Liver (tissue), 9 donors: ENCODE measurements around the gene GLS. TPM values are rescaled to one million over a fixed set of nuclear protein-coding genes. Genes with fewer than 3 reads are reported as not detected.

Experiments
- DNase-seq: peaks from one replicate; pipeline ENCODE4 v3.0.0-alpha.2; 2017; ENCODE audit warnings: low spot score
- H3K27ac ChIP-seq, 2 donors: one replicate each; pipeline ENCODE4 v1.7.0; 2013; ENCODE audit warnings: inconsistent platforms in 2 of 2, low read length in 2 of 2, control low read depth in 1 of 2, low read depth in 1 of 2, mild to moderate bottlenecking in 1 of 2
- H3K27me3 ChIP-seq, 4 donors: one replicate each; pipeline versions ENCODE4 v1.6.1 to v1.7.0; 2013; ENCODE audit warnings: low read length in 3 of 4, inconsistent platforms in 1 of 4, mild to moderate bottlenecking in 1 of 4, moderate library complexity in 1 of 4; ENCODE audit not compliant: control insufficient read depth in 4 of 4, insufficient read depth in 4 of 4
- H3K36me3 ChIP-seq, 4 donors: one replicate each; pipeline versions ENCODE4 v1.6.1 to v1.7.0; 2013; ENCODE audit warnings: low read length in 3 of 4, mild to moderate bottlenecking in 3 of 4, low read depth in 1 of 4, moderate library complexity in 1 of 4; ENCODE audit not compliant: control insufficient read depth in 4 of 4, insufficient read depth in 3 of 4
- H3K4me1 ChIP-seq, 4 donors: one replicate each; pipeline versions ENCODE4 v1.6.1 to v1.7.0; 2013; ENCODE audit warnings: low read length in 3 of 4, mild to moderate bottlenecking in 3 of 4, moderate library complexity in 1 of 4; ENCODE audit not compliant: control insufficient read depth in 4 of 4, insufficient read depth in 4 of 4
- H3K4me3 ChIP-seq, 3 donors: one replicate each; pipeline versions ENCODE4 v1.6.1 to v1.7.0; 2013; ENCODE audit warnings: low read length in 3 of 3, control low read depth in 1 of 3, low read depth in 1 of 3, mild to moderate bottlenecking in 1 of 3
- H3K9ac ChIP-seq, 2 donors: one replicate each; pipeline ENCODE4 v1.7.0; 2013; ENCODE audit warnings: low read length in 2 of 2, mild to moderate bottlenecking in 2 of 2, moderate library complexity in 2 of 2, control low read depth in 1 of 2, low read depth in 1 of 2
- H3K9me3 ChIP-seq, 4 donors: one replicate each; pipeline versions ENCODE4 v1.6.1 to v1.7.0; 2013; ENCODE audit warnings: low read length in 3 of 4; ENCODE audit not compliant: control insufficient read depth in 4 of 4
- ATF3 ChIP-seq: IDR thresholded peaks from 2 replicates; pipeline ENCODE4 v1.6.1; 2016; ENCODE audit warnings: antibody characterized with exemption
- CTCF ChIP-seq: fragments of 150-350 bp; IDR thresholded peaks from 2 replicates; pipeline ENCODE4 v1.5.1; 2017; ENCODE audit warnings: improper control_type of control experiment, low read depth, low read length; ENCODE audit not compliant: missing input control
- GABPA ChIP-seq, 2 donors: IDR thresholded peaks in 1 of 2; conservative IDR thresholded peaks in 1 of 2; 2 replicates each; pipeline ENCODE4 v1.6.1; 2016; ENCODE audit warnings: antibody characterized with exemption in 2 of 2, mild to moderate bottlenecking in 1 of 2, moderate library complexity in 1 of 2
- HNF4A ChIP-seq, 2 donors: conservative IDR thresholded peaks; 2 replicates each; pipeline ENCODE4 v1.6.1; 2016; ENCODE audit warnings: antibody characterized with exemption in 2 of 2, mild to moderate bottlenecking in 2 of 2
- HNF4G ChIP-seq: IDR thresholded peaks from 2 replicates; pipeline ENCODE4 v1.6.1; 2016; ENCODE audit warnings: antibody characterized with exemption
- JUND ChIP-seq, 2 donors: IDR thresholded peaks; 2 replicates each; pipeline ENCODE4 v1.6.1; 2016; ENCODE audit warnings: antibody characterized with exemption in 2 of 2
- SP1 ChIP-seq: IDR thresholded peaks from 2 replicates; pipeline ENCODE4 v1.6.1; 2018; ENCODE audit warnings: antibody characterized with exemption, mild to moderate bottlenecking
- TAF1 ChIP-seq: conservative IDR thresholded peaks from 2 replicates; pipeline ENCODE4 v1.6.1; 2016; ENCODE audit warnings: antibody characterized with exemption, mild to moderate bottlenecking
- ZBTB33 ChIP-seq: IDR thresholded peaks from 2 replicates; pipeline ENCODE4 v1.6.1; 2016; ENCODE audit warnings: antibody characterized with exemption
- WGBS: extraction: QIAGEN DNeasy Blood & Tissue Kit; methylation state at CpG from one replicate; pipeline ENCODE4 v1.1.7; 2013; 5-methylcytosine and 5-hydroxymethylcytosine counted together
- polyA plus RNA-seq, 2 donors: library from polyadenylated mRNA; stranded (reverse) in 1 of 2; unstranded in 1 of 2; fragments of 200-250 nt in 1 of 2; fragments of >200 nt in 1 of 2; fragmentation: Nextera tagmentation in 1 of 2; extraction: Ambion mirVana in 1 of 2; gene quantifications; one replicate each; pipeline versions ENCODE4 v1.2.1 to v1.2.3, GENCODE V29; 2013 to 2015
- total RNA-seq, 2 donors: library from RNA; depleted of rRNA; stranded (reverse); fragments of >200 nt; gene quantifications; one replicate each; pipeline ENCODE4 v1.2.3, GENCODE V29; 2014
- TF ChIP-seq, protein P1 (sequence below): IDR thresholded peaks from 2 replicates; pipeline ENCODE4 v1.6.1; 2016; ENCODE audit warnings: antibody characterized with exemption, mild to moderate bottlenecking
- donor health status: healthy.
- donor health status: healthy.
- donor health status: healthy.
- donor health status: healthy.
- donor health status: healthy.

GLS gene
- total and polyA plus RNA-seq, 4 donors: 4.3 to 38.6 (median 16.5) TPM

DNA sequence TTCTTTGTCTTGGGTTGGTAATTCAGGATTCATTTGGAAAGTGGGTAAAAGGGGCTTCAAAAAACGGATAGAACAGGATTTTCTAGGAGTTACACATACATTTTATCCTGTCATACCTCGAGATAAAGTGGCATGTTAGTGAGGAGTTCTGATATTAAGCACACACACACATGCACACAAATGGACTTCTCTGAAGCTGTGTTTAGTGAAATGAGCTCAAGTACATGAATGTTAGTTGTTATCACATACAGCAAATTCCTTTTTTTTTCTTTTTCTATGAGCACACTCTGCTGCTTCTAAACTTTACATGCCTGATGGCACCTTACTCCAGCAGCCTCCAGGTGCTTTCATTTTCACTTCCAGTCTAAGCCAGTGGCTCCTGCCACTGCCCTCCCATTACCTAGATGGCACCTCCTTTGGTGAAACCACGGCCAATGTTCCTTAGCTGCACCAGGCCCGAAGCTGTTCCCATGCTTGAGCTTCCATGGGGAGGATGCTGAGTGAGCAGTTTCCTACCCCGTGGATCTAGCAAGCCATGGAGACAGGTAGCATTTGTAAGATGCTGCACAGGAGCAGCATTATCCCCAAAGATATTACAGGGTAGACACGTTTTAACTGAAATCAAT, 83.7 kb downstream of the GLS start:
- H3K27ac ChIP-seq: no peak overlapping the region

DNA sequence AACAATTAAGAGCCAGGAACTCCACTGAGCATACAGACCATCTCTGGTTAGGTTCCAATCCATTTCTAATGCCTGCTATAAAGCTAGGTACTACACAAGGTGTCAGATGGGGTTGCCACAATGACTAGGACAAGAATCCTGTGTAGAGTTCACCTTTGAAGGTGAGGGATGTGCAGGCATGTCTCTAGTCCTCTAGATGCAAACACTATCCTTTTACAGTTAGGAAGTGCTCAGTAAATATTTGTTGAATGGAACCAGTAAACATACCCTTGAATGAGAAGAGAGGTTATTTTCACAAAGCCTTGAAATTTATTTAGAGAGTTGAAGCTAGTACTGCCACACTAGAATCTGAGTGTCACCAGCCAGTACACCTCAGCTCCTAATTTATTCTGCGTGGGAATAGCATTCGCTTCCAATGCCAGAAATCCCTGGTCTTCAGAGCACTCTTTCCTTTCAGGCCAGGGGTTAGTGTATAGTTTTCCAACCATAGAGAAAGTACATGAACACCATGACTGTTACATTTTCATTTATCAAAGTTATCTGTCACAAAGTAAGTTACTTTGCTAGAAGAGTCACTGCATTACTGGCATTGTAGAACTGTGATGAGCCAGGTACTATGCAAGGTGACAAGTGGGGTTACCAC, 85.1 kb downstream of the GLS start:
- 96% methylated on average over 2 of the region's 2 CpGs for WGBS
- TF ChIP-seq SP1: no peak
- TF ChIP-seq, protein P1, sequence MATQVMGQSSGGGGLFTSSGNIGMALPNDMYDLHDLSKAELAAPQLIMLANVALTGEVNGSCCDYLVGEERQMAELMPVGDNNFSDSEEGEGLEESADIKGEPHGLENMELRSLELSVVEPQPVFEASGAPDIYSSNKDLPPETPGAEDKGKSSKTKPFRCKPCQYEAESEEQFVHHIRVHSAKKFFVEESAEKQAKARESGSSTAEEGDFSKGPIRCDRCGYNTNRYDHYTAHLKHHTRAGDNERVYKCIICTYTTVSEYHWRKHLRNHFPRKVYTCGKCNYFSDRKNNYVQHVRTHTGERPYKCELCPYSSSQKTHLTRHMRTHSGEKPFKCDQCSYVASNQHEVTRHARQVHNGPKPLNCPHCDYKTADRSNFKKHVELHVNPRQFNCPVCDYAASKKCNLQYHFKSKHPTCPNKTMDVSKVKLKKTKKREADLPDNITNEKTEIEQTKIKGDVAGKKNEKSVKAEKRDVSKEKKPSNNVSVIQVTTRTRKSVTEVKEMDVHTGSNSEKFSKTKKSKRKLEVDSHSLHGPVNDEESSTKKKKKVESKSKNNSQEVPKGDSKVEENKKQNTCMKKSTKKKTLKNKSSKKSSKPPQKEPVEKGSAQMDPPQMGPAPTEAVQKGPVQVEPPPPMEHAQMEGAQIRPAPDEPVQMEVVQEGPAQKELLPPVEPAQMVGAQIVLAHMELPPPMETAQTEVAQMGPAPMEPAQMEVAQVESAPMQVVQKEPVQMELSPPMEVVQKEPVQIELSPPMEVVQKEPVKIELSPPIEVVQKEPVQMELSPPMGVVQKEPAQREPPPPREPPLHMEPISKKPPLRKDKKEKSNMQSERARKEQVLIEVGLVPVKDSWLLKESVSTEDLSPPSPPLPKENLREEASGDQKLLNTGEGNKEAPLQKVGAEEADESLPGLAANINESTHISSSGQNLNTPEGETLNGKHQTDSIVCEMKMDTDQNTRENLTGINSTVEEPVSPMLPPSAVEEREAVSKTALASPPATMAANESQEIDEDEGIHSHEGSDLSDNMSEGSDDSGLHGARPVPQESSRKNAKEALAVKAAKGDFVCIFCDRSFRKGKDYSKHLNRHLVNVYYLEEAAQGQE: no peak
- no peak for TF ChIP-seq ZBTB33
- TF ChIP-seq GABPA (IDR thresholded peaks at IDR 0.05 in 1 of 2, conservative IDR thresholded peaks at IDR 0.05 in 1 of 2): no peak
- TF ChIP-seq CTCF: no peak
- Histone ChIP-seq H3K9me3 (no peaks in the 10 kb centered on the region), H3K9ac (no peak overlapping the region), H3K27ac (no peak overlapping the region), H3K36me3 (peaks cover 7 to 64% (median 56%) of the 10 kb centered on the region in 4 donors), H3K27me3 (no peaks in the 10 kb centered on the region), H3K4me3 (no peak overlapping the region), H3K4me1 (no peaks in the 10 kb centered on the region)
- DNase-seq: no peak

More for the DNA sequence above, 83.7 kb downstream of the GLS start:
- H3K27me3 ChIP-seq: no peaks in the 10 kb centered on the region
- WGBS: 86% methylated on average over 6 of the region's 6 CpGs
- DNase-seq: no peak
- no peaks in the 10 kb centered on the region for H3K9me3 ChIP-seq
- H3K4me3 ChIP-seq: no peak overlapping the region
- TF ChIP-seq JUND (IDR thresholded peaks at IDR 0.05) (no peak), HNF4G (no peak), SP1 (no peak), ATF3 (no peak), HNF4A (conservative IDR thresholded peaks at IDR 0.05) (no peak), TAF1 (no peak)
- TF ChIP-seq, protein P1: no peak
- H3K4me1 ChIP-seq: no peaks in the 10 kb centered on the region
- H3K36me3 ChIP-seq: peaks cover 5 to 50% (median 45%) of the 10 kb centered on the region in 4 donors
- H3K9ac ChIP-seq: no peak overlapping the region
